SK-N-MC (cell line): Measurements from ENCODE around the gene PRPF19.
A peak's percentile ranks its signal among the peaks of the same experiment; 100 is the strongest.

Experiments
- EZH2 ChIP-seq: fragments of 200-600 bp; sonication (generic); IDR thresholded peaks from one replicate; pipeline ENCODE4 v1.6.1; 2017; ENCODE audit warnings: antibody characterized with exemption
- POLR2AphosphoS5 ChIP-seq: IDR thresholded peaks from 2 replicates; pipeline ENCODE4 v1.6.1; 2012; ENCODE audit warnings: mild to moderate bottlenecking, low read depth, low read length, borderline replicate concordance

DNA sequence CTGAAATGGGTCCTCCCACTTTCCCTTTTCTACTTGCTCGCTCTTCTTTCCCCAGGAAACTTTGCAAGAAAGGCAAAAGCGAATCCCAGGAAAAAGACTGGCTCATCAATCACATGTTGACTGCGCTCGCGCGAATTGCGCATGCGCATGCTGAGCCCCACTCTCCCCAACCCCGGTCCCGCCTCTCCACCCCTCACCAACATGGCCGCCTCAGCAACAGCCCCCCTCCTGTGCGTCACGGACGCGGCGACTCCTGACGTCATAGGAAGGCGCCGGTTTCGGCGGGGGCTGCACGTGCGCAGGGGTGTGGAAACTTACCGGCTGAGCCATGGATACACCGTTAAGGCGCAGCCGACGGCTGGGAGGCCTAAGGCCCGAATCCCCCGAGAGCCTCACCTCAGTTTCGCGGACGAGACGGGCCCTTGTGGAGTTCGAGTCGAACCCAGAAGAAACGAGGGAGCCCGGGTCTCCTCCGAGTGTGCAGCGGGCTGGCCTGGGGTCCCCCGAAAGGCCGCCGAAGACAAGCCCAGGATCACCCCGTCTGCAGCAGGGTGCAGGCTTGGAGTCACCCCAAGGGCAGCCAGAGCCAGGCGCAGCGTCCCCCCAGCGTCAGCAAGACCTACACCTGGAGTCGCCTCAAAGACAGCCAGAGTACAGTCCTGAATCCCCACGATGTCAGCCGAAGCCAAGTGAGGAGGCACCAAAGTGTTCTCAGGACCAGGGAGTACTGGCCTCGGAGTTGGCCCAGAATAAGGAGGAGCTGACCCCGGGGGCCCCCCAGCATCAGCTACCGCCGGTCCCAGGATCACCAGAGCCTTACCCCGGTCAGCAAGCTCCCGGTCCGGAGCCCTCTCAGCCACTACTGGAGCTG lies 64.4 kb downstream of the PRPF19 start, which contains the start of gene CCDC86:
- TF ChIP-seq EZH2 (no peak), POLR2AphosphoS5 (peak; percentile 72; the same call in 1 of the 2 replicates)
